ENCODE results near the gene KISS1.

KISS1 gene

GRCh38 chr1:204192589-204193352, 3.5 kb downstream of the KISS1 start:
- DNase-seq: no peak

GRCh38 chr1:204192046-204192445, 4.2 kb downstream of the KISS1 start:
- DNase-seq: no peak

- peak in 39 of 51 donors; percentile 9 to 79 (median 50) for DNase-seq
These were observed 4.8 kb downstream of the KISS1 start for GRCh38 chr1:204191456-204191855.

GRCh38 chr1:204190212-204191211, 5.8 kb downstream of the KISS1 start:
- peak in 3 of 51 donors; percentile 11 to 15 (median 11) for DNase-seq

GRCh38 chr1:204188959-204189639, 7.2 kb downstream of the KISS1 start:
- DNase-seq: peak in 8 of 51 donors; percentile 4 to 41 (median 13)

GRCh38 chr1:204186597-204186996, 9.7 kb downstream of the KISS1 start:
- DNase-seq: no peak

GRCh38 chr1:204181116-204181515, 15.2 kb downstream of the KISS1 start:
- no peak for DNase-seq

- no peak for DNase-seq
These were observed 16.2 kb downstream of the KISS1 start for GRCh38 chr1:204180133-204180532.

- no peak for DNase-seq
These were observed 17.6 kb downstream of the KISS1 start for GRCh38 chr1:204178487-204179281.

GRCh38 chr1:204177133-204177532, 19.2 kb downstream of the KISS1 start:
- no peak for DNase-seq

GRCh38 chr1:204176049-204176448, 20.2 kb downstream of the KISS1 start:
- no peak for DNase-seq

- no peak for DNase-seq
These were observed 21.3 kb downstream of the KISS1 start for GRCh38 chr1:204174958-204175357.

GRCh38 chr1:204172404-204173029, 23.8 kb downstream of the KISS1 start:
- DNase-seq: peak in 1 of 51 donors; percentile 20

GRCh38 chr1:204171751-204172178, 24.5 kb downstream of the KISS1 start:
- no peak for DNase-seq

GRCh38 chr1:204170494-204171155, 25.7 kb downstream of the KISS1 start:
- DNase-seq: no peak

GRCh38 chr1:204169858-204170257, 26.4 kb downstream of the KISS1 start:
- no peak for DNase-seq

- no peak for DNase-seq
These were observed 28.6 kb downstream of the KISS1 start for GRCh38 chr1:204167730-204168129.

GRCh38 chr1:204166219-204166618, 30.1 kb downstream of the KISS1 start, which contains the start of gene REN:
Gene REN (minus strand): TSS chr1:204166337. CDS start chr1:204166293, 44 bp downstream.
- DNase-seq: no peak

- DNase-seq: peak in 50 of 51 donors; percentile 6 to 84 (median 60)
These were observed 33.7 kb downstream of the KISS1 start for GRCh38 chr1:204162494-204163074.

Data from hypothalamus (tissue), 51 donors.